Measurements from ENCODE around the gene RPS10. TPM values are rescaled to one million over a fixed set of nuclear protein-coding genes. Genes with fewer than 3 reads are reported as not detected.

The RPS10 gene
- total RNA-seq, 1 donor from 2014 or later, result 2,903 TPM

GRCh38 chr6:34463849-34464248, 38.0 kb upstream of the RPS10 start:
- ChIA-PET CTCF (no interaction called here), POLR2A (no interaction called here)
- Mint-ChIP-seq H3K9me3 (no peaks in the 10 kb centered on the region), H3K27me3 (peaks cover 17% of the 10 kb centered on the region), H3K36me3 (ENCODE audit: low read depth) (no peaks in the 10 kb centered on the region), H3K4me3 (no peak overlapping the region), H3K4me1 (peaks cover 21% of the 10 kb centered on the region), H3K27ac (no peak overlapping the region)
- DNase-seq, result no peak
- no peak for ATAC-seq (ENCODE audit: low read depth)
- intact Hi-C loops (cut with micrococcal nuclease), result loop anchor here (5.0 to 10.0 kb wide), 2 partner anchors 291 to 778 kb away; partner anchors contain the start of gene SNRPC
- no peak for TF ChIP-seq CTCF (IDR thresholded peaks at IDR 0.05)

DNA sequence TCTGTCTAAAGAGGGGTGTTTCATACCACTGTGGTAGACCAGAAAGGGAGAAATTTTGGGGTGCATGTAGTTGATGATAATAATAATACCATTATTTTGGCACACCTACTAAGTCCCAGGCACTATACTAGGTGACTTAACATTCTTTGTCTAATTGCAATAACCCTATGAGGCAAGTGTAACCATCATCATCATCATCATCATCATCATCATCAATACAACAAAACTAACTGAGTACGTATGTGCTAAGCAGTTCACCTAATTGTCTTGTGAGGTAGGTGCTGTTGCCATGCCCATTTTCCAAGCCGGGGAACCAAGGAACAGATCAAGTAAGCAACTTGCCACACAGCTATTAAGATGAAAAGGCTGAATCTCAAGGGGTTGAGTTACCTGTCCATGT, 37.4 kb upstream of the RPS10 start:
- ATAC-seq (ENCODE audit: low read depth) (no peak), DNase-seq (no peak)
- ChIA-PET POLR2A (no interaction called here), CTCF (interaction anchor here (1.7 kb wide), 1 partner anchor 146 kb away, joined by 8 read pairs; no protein-coding TSS in a partner anchor)
- no peaks in the 10 kb centered on the region for H3K36me3 Mint-ChIP-seq (ENCODE audit: low read depth)
- H3K4me3 Mint-ChIP-seq, result no peak overlapping the region
- H3K27ac Mint-ChIP-seq, result no peak overlapping the region
- peaks cover 17% of the 10 kb centered on the region for H3K27me3 Mint-ChIP-seq
- intact Hi-C loops (cut with micrococcal nuclease), result loop anchor here (5.0 to 10.0 kb wide), 2 partner anchors 292 to 779 kb away; partner anchors contain the start of gene SNRPC
- no peaks in the 10 kb centered on the region for H3K9me3 Mint-ChIP-seq
- peaks cover 16% of the 10 kb centered on the region for H3K4me1 Mint-ChIP-seq
- no peak for TF ChIP-seq CTCF (IDR thresholded peaks at IDR 0.05)

- no peak for TF ChIP-seq CTCF (IDR thresholded peaks at IDR 0.05)
- intact Hi-C loops (cut with micrococcal nuclease), result loop anchor here (5.0 to 10.0 kb wide), 2 partner anchors 292 to 780 kb away; partner anchors contain the start of gene SNRPC
These were observed 36.7 kb upstream of the RPS10 start for GRCh38 chr6:34462551-34462971.

DNA sequence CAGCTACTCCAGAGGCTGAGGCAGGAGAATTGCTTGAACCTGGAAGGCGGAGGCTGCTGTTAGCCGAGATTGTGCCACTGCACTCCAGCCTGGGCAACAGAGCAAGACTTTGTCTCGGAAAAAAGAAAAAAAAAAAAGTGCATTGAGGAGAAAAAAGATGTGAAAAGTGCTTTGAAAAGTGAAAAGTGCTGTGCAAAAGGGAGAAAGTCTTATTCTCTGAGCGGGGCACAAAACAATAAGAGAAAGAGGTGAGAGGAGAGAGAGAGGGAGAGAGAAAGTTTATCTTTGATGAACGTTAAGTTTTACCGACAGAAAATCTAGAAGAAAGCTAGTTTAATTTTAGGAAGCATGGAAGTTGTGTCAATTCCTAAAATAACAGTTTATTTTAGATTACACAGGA, 36.1 kb upstream of the RPS10 start:
- H3K27ac Mint-ChIP-seq, result no peak overlapping the region
- H3K4me3 Mint-ChIP-seq, result no peak overlapping the region
- CTCF ChIA-PET, result interaction anchor here (0.8 to 1.7 kb wide), 2 partner anchors 146 to 147 kb away, joined by 3 to 8 read pairs; no protein-coding TSS in a partner anchor
- no peaks in the 10 kb centered on the region for H3K9me3 Mint-ChIP-seq
- DNase-seq, result no peak
- TF ChIP-seq CTCF (IDR thresholded peaks at IDR 0.05), result no peak
- no peaks in the 10 kb centered on the region for H3K36me3 Mint-ChIP-seq (ENCODE audit: low read depth)
- H3K27me3 Mint-ChIP-seq, result peaks cover 17% of the 10 kb centered on the region
- intact Hi-C loops (cut with micrococcal nuclease), result loop anchor here (5.0 to 10.0 kb wide), 2 partner anchors 293 to 780 kb away; partner anchors contain the start of gene SNRPC
- peaks cover 11% of the 10 kb centered on the region for H3K4me1 Mint-ChIP-seq
- no peak for ATAC-seq (ENCODE audit: low read depth)
- POLR2A ChIA-PET, result no interaction called here

More at GRCh38 chr6:34462551-34462971, 36.7 kb upstream of the RPS10 start:
- Mint-ChIP-seq H3K27ac (no peak overlapping the region), H3K9me3 (no peaks in the 10 kb centered on the region), H3K27me3 (peaks cover 17% of the 10 kb centered on the region), H3K4me1 (peaks cover 11% of the 10 kb centered on the region), H3K36me3 (ENCODE audit: low read depth) (no peaks in the 10 kb centered on the region), H3K4me3 (no peak overlapping the region)
- ChIA-PET POLR2A (no interaction called here), CTCF (interaction anchor here (0.8 to 1.7 kb wide), 2 partner anchors 146 to 147 kb away, joined by 3 to 8 read pairs; no protein-coding TSS in a partner anchor)
- DNase-seq (no peak), ATAC-seq (ENCODE audit: low read depth) (no peak)

GRCh38 chr6:34460796-34461507, 35.1 kb upstream of the RPS10 start:
- no peak for ATAC-seq (ENCODE audit: low read depth)
- no peaks in the 10 kb centered on the region for H3K36me3 Mint-ChIP-seq (ENCODE audit: low read depth)
- TF ChIP-seq CTCF (IDR thresholded peaks at IDR 0.05), result no peak
- H3K4me1 Mint-ChIP-seq, result peaks cover 6% of the 10 kb centered on the region
- no peak for DNase-seq
- no peak overlapping the region for H3K27ac Mint-ChIP-seq
- peaks cover 17% of the 10 kb centered on the region for H3K27me3 Mint-ChIP-seq
- intact Hi-C loops (cut with micrococcal nuclease), result loop anchor here (1.0 to 10.0 kb wide), 5 partner anchors 148 to 781 kb away; partner anchors contain the start of gene SNRPC
- ChIA-PET POLR2A (no interaction called here), CTCF (interaction anchor here (0.7 to 3.2 kb wide), 17 partner anchors 8 to 780 kb away, joined by 3 to 91 read pairs (median 5); partner anchors contain the start of gene SMIM29)
- H3K9me3 Mint-ChIP-seq, result no peaks in the 10 kb centered on the region
- H3K4me3 Mint-ChIP-seq, result no peak overlapping the region

Measured in activated B cell treated with CpG ODN at 0.5 μM for 24 hours (primary cell).